ENCODE measurements around the gene ARHGEF28. TPM values are rescaled to one million over a fixed set of nuclear protein-coding genes. Genes with fewer than 3 reads are reported as not detected.

The ARHGEF28 gene
- total RNA-seq, 2 experiments from 2014 or later, result not detected

DNA sequence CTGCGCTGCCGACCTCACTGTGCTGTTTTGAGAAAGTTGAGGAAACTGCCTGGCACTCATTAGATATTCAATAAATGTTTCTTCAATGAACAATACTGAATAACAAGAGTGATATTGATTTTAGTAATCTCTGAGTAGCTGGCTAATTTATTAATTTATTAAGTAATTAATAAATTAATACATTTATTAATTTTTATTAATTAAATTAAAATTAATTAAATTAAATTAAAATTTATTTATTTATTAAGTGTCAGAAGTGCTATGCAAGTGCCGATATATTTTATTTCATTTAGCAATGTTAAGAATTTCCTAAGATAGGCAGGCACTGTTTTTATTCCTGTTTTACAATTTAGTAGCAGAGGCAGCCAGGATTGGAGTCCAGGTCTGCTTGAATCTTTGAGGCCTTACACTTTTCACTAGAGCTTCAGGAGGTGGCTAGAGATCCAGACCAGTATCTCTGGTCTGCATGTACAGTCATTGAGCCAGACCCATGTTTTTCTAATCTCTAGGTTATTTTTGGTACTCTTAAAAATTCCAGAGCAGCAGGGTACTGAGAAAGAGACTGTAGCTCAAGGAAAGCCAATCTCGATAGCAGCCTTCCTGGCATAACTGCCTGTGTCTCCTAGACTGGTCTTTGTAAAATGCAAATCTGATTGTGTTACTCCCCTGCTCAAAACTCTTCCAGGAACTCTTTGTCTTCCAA lies 109.2 kb downstream of the ARHGEF28 start:
- Mint-ChIP-seq H3K36me3 (ENCODE audit: low read depth) (no peaks in the 10 kb centered on the region), H3K4me1 (ENCODE audit: low read depth) (no peaks in the 10 kb centered on the region), H3K9me3 (ENCODE audit: insufficient read depth) (no peaks in the 10 kb centered on the region), H3K27ac (no peak overlapping the region), H3K4me3 (no peak overlapping the region), H3K27me3 (ENCODE audit: low read depth) (peaks cover 15% of the 10 kb centered on the region)
- ChIA-PET POLR2A (no interaction called here), CTCF (no interaction called here)
- ATAC-seq (no peak), DNase-seq (no peak)

- ATAC-seq, result no peak
- H3K27me3 Mint-ChIP-seq (ENCODE audit: low read depth), result peaks cover 7% of the 10 kb centered on the region
- no peak overlapping the region for H3K4me3 Mint-ChIP-seq
- POLR2A ChIA-PET, result interaction anchor here (0.7 kb wide), 1 partner anchor 499 kb away, joined by 3 read pairs; no protein-coding TSS in a partner anchor
- CTCF ChIA-PET, result interaction anchor here (0.8 kb wide), 1 partner anchor 53 kb away, joined by 3 read pairs; no protein-coding TSS in a partner anchor
- H3K4me1 Mint-ChIP-seq (ENCODE audit: low read depth), result no peaks in the 10 kb centered on the region
- H3K9me3 Mint-ChIP-seq (ENCODE audit: insufficient read depth), result no peaks in the 10 kb centered on the region
- no peak for DNase-seq
- H3K27ac Mint-ChIP-seq, result no peak overlapping the region
- H3K36me3 Mint-ChIP-seq (ENCODE audit: low read depth), result no peaks in the 10 kb centered on the region
Measured at GRCh38 chr5:73739650-73740049, 113.7 kb downstream of the ARHGEF28 start.

GRCh38 chr5:73740274-73740790 lies 114.3 kb downstream of the ARHGEF28 start:
- Mint-ChIP-seq H3K4me3 (no peak overlapping the region), H3K27ac (no peak overlapping the region), H3K9me3 (ENCODE audit: insufficient read depth) (no peaks in the 10 kb centered on the region), H3K36me3 (ENCODE audit: low read depth) (no peaks in the 10 kb centered on the region), H3K27me3 (ENCODE audit: low read depth) (peaks cover 11% of the 10 kb centered on the region), H3K4me1 (ENCODE audit: low read depth) (no peaks in the 10 kb centered on the region)
- ChIA-PET POLR2A (no interaction called here), CTCF (interaction anchor here (0.8 kb wide), 1 partner anchor 52 kb away, joined by 3 read pairs; no protein-coding TSS in a partner anchor)
- DNase-seq, result no peak
- ATAC-seq, result no peak

GRCh38 chr5:73743161-73743560 lies 117.2 kb downstream of the ARHGEF28 start:
- H3K9me3 Mint-ChIP-seq (ENCODE audit: insufficient read depth), result no peaks in the 10 kb centered on the region
- DNase-seq (no peak), ATAC-seq (no peak)
- no peaks in the 10 kb centered on the region for H3K4me1 Mint-ChIP-seq (ENCODE audit: low read depth)
- no peaks in the 10 kb centered on the region for H3K36me3 Mint-ChIP-seq (ENCODE audit: low read depth)
- no peak overlapping the region for H3K4me3 Mint-ChIP-seq
- peaks cover 24% of the 10 kb centered on the region for H3K27me3 Mint-ChIP-seq (ENCODE audit: low read depth)
- ChIA-PET CTCF (no interaction called here), POLR2A (no interaction called here)
- no peak overlapping the region for H3K27ac Mint-ChIP-seq

DNA sequence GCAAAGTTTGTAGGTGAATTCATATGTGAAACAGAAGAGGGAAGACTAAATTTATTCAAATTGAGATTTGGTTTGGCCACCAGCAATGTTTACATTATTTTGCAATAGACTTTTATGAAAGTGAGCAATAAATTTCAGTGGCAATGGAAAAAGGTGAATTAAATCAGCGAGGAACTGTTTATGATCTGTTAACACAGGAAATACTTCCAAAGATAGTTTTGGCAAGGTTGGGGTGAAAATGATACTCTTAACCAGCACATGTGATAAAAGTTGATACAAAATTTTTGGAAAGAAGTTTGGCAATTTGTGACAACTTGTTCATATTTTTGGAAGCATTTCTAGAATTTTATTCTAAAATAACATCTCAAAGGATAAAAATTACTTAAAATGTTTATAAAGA lies 119.8 kb downstream of the ARHGEF28 start:
- no peak overlapping the region for H3K27ac Mint-ChIP-seq
- no peaks in the 10 kb centered on the region for H3K4me1 Mint-ChIP-seq (ENCODE audit: low read depth)
- DNase-seq, result no peak
- ChIA-PET POLR2A (no interaction called here), CTCF (no interaction called here)
- no peaks in the 10 kb centered on the region for H3K9me3 Mint-ChIP-seq (ENCODE audit: insufficient read depth)
- H3K27me3 Mint-ChIP-seq (ENCODE audit: low read depth), result peaks cover 29% of the 10 kb centered on the region
- no peak for ATAC-seq
- H3K36me3 Mint-ChIP-seq (ENCODE audit: low read depth), result no peaks in the 10 kb centered on the region
- H3K4me3 Mint-ChIP-seq, result no peak overlapping the region

- Mint-ChIP-seq H3K27me3 (ENCODE audit: low read depth) (peaks cover 32% of the 10 kb centered on the region), H3K4me3 (no peak overlapping the region), H3K27ac (no peak overlapping the region), H3K9me3 (ENCODE audit: insufficient read depth) (no peaks in the 10 kb centered on the region), H3K36me3 (ENCODE audit: low read depth) (no peaks in the 10 kb centered on the region), H3K4me1 (ENCODE audit: low read depth) (no peaks in the 10 kb centered on the region)
- ChIA-PET POLR2A (no interaction called here), CTCF (no interaction called here)
- DNase-seq (no peak), ATAC-seq (no peak)
Measured at GRCh38 chr5:73746608-73747007, 120.6 kb downstream of the ARHGEF28 start.

- H3K4me3 Mint-ChIP-seq, result no peak overlapping the region
- no peak for ATAC-seq
- no peaks in the 10 kb centered on the region for H3K4me1 Mint-ChIP-seq (ENCODE audit: low read depth)
- no peaks in the 10 kb centered on the region for H3K36me3 Mint-ChIP-seq (ENCODE audit: low read depth)
- ChIA-PET POLR2A (no interaction called here), CTCF (no interaction called here)
- H3K27ac Mint-ChIP-seq, result no peak overlapping the region
- peaks cover 41% of the 10 kb centered on the region for H3K27me3 Mint-ChIP-seq (ENCODE audit: low read depth)
- H3K9me3 Mint-ChIP-seq (ENCODE audit: insufficient read depth), result no peaks in the 10 kb centered on the region
- DNase-seq, result no peak
Measured at GRCh38 chr5:73747696-73748380, 121.8 kb downstream of the ARHGEF28 start.

DNA sequence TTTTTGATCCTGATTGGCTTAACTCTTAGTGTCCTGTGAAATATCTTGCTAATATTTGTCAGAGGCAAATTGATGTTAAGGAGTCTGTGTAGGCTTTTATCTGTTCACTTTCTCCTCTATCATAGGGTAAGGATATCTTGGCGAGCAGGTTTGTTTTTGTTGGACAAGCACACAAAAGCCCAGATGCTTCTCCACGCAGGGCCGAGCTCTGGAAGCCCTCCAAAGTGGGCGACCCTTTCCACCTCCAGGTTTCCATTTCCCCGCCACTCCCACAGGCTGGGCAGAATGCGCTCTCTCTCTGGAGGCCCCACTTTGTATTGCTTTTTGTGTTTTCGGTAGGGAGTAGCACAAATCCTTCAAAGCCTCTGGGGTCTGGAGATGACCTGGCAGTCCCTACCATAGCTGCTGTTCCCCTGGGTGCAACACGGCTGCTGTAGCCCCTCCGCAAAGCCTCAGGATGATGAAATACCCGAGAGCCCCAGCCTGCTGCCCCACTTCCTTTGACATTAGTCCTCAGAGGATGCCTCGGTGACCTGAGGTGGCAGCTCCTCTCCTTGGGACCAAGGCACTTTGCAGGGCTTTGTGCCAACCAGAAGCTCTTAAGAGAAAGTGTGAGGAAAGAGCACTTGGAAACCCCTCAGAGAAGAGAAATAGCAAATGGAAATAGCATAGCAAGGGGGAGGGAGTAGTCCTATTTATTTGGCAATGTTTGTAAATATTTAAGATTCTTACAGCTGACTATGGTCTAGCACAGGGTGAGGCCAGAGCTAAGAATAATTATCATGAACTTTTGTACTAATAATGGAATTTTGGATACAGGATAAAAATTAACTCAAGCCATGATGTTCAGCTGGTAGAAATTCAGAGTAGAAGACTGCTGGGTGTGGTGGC lies 122.8 kb downstream of the ARHGEF28 start:
- DNase-seq (no peak), ATAC-seq (no peak)
- no peak overlapping the region for H3K4me3 Mint-ChIP-seq
- ChIA-PET POLR2A (no interaction called here), CTCF (no interaction called here)
- no peaks in the 10 kb centered on the region for H3K36me3 Mint-ChIP-seq (ENCODE audit: low read depth)
- H3K4me1 Mint-ChIP-seq (ENCODE audit: low read depth), result no peaks in the 10 kb centered on the region
- no peak overlapping the region for H3K27ac Mint-ChIP-seq
- H3K27me3 Mint-ChIP-seq (ENCODE audit: low read depth), result peaks cover 46% of the 10 kb centered on the region
- H3K9me3 Mint-ChIP-seq (ENCODE audit: insufficient read depth), result no peaks in the 10 kb centered on the region

GRCh38 chr5:73749485-73750270 lies 123.7 kb downstream of the ARHGEF28 start:
- no peak for DNase-seq
- Mint-ChIP-seq H3K4me1 (ENCODE audit: low read depth) (no peaks in the 10 kb centered on the region), H3K4me3 (no peak overlapping the region), H3K36me3 (ENCODE audit: low read depth) (no peaks in the 10 kb centered on the region), H3K27ac (no peak overlapping the region), H3K27me3 (ENCODE audit: low read depth) (peaks cover 43% of the 10 kb centered on the region), H3K9me3 (ENCODE audit: insufficient read depth) (no peaks in the 10 kb centered on the region)
- no peak for ATAC-seq
- ChIA-PET POLR2A (no interaction called here), CTCF (no interaction called here)

DNA sequence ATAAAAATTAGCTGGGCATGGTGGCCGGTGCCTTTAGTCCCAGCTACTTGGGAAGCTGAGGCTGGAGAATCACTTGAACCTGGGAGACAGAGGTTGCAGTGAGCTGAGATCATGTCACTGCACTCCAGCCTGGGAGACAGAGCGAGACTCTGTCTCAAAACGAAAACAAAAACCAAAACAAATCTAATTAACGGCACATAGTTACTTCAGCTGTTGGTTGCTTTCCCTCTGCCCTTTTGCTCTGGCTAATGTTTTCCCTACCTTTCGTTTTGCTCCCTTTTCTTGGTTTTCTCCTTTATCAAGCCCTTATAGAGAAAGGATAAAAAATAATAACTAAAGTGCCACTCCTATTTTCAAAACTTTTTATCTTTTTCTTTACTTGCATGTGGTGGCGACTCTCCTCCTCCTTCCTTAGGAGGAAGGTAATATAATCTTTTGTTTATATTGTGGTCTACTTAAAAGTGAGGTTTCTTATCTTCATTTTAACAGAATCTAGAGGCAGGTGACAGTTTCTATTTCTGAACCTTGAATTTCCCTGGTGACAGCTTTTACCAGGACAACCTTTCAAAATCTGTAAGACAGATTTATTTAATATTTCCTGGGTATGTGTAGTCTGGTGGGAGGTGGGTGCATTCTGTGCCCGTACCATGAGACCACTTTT lies 125.4 kb downstream of the ARHGEF28 start:
- ChIA-PET POLR2A (no interaction called here), CTCF (interaction anchor here (1.3 kb wide), 1 partner anchor 160 kb away, joined by 3 read pairs; no protein-coding TSS in a partner anchor)
- Mint-ChIP-seq H3K27me3 (ENCODE audit: low read depth) (peaks cover 37% of the 10 kb centered on the region), H3K4me3 (no peak overlapping the region), H3K9me3 (ENCODE audit: insufficient read depth) (no peaks in the 10 kb centered on the region), H3K27ac (no peak overlapping the region), H3K4me1 (ENCODE audit: low read depth) (no peaks in the 10 kb centered on the region), H3K36me3 (ENCODE audit: low read depth) (no peaks in the 10 kb centered on the region)
- no peak for DNase-seq
- ATAC-seq, result no peak

DNA sequence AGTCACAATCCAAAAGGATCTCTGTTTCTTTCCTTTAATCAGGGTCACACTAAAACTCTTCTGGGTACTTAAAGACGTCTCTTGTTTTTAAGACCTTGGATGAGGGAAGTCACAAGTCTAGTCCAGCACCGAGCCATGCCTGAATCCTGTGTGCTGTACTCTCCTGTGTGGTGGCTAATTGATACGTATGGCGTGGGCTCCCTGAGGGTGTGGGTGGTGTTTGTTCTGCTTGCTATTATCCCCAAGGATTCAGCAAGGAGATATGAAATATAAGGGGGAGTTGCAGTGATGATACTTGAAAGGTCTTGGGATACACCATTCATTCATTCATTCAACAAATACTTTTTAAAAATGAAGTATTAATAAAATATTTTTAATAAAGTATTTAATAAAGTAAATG lies 128.3 kb downstream of the ARHGEF28 start:
- Mint-ChIP-seq H3K4me1 (ENCODE audit: low read depth) (no peaks in the 10 kb centered on the region), H3K27ac (no peak overlapping the region), H3K27me3 (ENCODE audit: low read depth) (peaks cover 28% of the 10 kb centered on the region), H3K9me3 (ENCODE audit: insufficient read depth) (no peaks in the 10 kb centered on the region), H3K4me3 (no peak overlapping the region), H3K36me3 (ENCODE audit: low read depth) (no peaks in the 10 kb centered on the region)
- POLR2A ChIA-PET, result no interaction called here
- CTCF ChIA-PET, result no interaction called here
- DNase-seq (no peak), ATAC-seq (no peak)

Measured in activated CD8-positive, alpha-beta T cell treated with anti-CD3 and anti-CD28 coated beads, Interleukin-2, amount 10 ng/mL, durations not matched to agents 7 days and 5 days (primary cell).